Cardiac fibroblast (primary cell): ENCODE measurements around the gene PPP2R5A.
"Not testable (repeated sequence)": the region's sequence is repeated elsewhere in the genome, so short reads cannot be mapped to it uniquely, and the experiment has no call there.

Experiments
- DNase-seq, 2 donors: peaks; one replicate each; pipeline versions ENCODE4 v3.0.0 to v3.0.0-alpha.2; 2010; ENCODE audit warnings: low read depth in 2 of 2
- H3K4me3 ChIP-seq, 2 donors: replicated peaks in 1 of 2; 1 replicate in 1 of 2; 2 replicates in 1 of 2; pipeline ENCODE4 v1.5.1; 2011; ENCODE audit warnings: low read depth in 2 of 2, low read length in 2 of 2, mild to moderate bottlenecking in 2 of 2, moderate library complexity in 1 of 2
- TF ChIP-seq, protein P1 (sequence below): IDR thresholded peaks from one replicate; pipeline ENCODE4 v1.5.1; 2011; ENCODE audit warnings: low read depth, mild to moderate bottlenecking, low read length, inconsistent platforms

Gene PPP2R5A

DNA sequence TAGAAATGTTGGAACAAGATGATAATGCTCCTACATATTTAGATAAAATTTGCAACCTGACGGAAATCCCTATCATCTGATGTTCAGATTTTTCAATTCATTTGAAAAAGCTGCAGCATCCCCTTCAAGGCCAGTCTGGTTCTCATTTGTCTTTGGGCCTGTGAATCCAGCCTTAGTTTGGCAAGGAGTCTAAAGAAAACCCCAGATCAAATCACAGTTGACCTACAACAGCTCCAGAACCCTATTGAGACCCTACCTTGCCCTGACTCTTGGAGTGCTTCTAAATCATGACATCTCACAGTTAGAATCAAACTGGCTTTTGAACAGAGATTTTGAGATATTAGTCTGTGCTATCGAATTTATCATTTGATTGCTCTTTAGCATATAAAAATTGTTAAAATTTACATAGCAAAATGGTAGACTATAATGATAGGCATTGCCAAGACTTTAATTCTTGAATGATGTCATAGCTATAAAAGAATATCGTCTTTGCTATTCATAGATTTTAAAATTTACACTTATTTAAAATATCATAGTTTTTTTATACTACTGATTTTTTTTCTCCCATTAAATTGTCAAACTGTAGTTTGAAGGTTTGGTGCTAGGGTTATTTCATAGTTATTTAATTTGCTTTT, 2.2 kb downstream of the PPP2R5A start:
- peak overlapping the region; percentile 87 to 88 for H3K4me3 ChIP-seq
- TF ChIP-seq, protein P1, sequence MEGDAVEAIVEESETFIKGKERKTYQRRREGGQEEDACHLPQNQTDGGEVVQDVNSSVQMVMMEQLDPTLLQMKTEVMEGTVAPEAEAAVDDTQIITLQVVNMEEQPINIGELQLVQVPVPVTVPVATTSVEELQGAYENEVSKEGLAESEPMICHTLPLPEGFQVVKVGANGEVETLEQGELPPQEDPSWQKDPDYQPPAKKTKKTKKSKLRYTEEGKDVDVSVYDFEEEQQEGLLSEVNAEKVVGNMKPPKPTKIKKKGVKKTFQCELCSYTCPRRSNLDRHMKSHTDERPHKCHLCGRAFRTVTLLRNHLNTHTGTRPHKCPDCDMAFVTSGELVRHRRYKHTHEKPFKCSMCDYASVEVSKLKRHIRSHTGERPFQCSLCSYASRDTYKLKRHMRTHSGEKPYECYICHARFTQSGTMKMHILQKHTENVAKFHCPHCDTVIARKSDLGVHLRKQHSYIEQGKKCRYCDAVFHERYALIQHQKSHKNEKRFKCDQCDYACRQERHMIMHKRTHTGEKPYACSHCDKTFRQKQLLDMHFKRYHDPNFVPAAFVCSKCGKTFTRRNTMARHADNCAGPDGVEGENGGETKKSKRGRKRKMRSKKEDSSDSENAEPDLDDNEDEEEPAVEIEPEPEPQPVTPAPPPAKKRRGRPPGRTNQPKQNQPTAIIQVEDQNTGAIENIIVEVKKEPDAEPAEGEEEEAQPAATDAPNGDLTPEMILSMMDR, result no peak

DNA sequence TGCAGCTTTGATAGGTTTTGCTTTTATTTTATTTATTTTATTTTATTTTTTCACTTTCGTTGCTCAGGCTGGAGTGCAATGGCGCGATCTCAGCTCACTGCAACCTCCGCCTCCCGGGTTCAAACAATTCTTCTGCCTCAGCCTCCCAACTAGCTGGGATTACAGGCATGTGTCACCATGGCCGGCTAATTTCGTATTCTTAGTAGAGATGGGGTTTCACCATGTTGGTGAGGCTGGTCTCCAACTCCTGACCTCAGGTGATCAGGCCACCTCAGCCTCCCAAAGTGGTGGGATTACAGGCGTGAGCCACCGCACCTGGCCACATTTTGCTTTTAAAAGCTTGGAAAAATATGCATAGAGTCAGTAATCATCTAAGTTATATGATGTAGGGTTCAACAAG, 2.8 kb downstream of the PPP2R5A start:
- DNase-seq, H3K4me3 ChIP-seq: not testable (repeated sequence)

More for the DNA sequence above, 2.2 kb downstream of the PPP2R5A start:
- DNase-seq, result no peak

DNA sequence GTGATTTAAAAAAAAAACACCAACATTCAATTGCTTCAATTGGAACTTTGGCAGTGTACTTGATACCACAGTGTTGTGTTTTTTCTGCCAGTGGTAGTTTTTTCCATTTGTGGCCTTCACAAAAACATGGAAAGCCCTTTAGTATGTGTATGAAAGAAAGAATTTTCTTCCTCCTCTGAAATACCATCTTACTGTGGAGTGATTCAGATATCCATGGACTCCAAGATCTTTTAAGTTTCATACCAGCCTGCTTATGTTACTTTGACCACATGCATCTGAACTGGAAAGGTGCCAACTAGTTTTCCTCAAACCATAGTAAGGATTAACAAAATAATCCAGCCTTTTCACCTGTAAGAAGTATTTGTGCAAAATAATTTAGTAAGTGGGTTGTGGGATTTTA, 3.4 kb downstream of the PPP2R5A start:
- TF ChIP-seq, protein P1, result no peak
- peak; percentile 51 to 59 for DNase-seq
- no peak overlapping the region for H3K4me3 ChIP-seq

DNA sequence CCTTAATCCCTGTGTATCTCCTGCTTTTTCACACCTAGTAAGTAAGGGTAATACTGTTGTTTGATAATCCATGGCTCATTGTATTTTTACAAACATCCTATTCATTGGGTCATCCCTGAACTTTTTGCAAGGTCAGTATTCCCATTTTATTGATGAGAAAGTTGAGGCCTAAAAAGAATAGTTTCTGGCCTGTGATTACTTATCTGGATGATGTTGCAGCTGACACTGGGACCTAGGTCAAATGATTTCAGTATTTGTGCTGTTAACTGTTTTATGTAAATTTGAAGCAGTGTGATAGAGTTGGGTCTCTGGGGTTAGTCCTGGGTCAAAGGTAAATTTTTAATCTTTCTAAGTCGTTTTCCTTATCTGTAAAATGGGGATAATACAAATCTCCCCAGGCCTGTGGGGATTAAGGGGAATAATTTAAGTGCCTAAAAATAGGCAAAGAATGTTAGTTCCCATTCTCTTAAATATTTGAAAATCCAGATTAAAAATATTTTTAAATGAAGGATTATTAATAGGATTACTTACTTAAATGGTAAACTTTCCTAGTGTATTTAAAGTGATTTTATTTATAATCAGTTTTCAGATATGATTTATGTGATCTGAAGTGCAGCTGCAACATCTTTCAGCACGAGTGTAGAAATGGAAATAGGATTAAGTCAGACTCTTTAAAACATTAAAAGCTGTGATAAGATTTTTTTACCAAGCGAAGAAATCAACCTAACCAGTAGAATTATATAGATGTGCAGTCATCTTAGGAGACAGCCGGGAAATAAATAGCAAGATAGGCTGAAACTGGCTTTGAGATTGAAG, 4.3 kb downstream of the PPP2R5A start:
- DNase-seq, result no peak
- TF ChIP-seq, protein P1, result no peak
- H3K4me3 ChIP-seq, result no peak overlapping the region

DNA sequence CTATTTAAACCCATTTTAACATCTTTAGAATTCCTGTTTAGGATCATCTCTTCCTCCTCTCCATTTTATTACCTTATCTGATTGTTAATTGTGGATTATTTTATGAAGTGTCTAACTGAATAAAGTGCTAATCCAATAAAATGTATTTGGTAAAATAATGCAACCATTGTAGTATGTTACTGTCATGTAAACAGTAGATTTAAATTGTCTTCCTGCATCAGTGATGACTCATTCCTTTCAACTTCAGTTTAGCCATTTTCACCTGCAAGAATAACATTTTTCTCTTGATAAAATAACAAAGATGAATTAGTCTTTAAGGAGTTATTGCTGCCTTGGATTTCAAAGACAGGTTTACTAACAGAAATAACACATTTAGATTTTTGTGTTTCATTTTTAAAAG, 5.4 kb downstream of the PPP2R5A start:
- peak in 1 of 2 donors; percentile 34 for DNase-seq

DNA sequence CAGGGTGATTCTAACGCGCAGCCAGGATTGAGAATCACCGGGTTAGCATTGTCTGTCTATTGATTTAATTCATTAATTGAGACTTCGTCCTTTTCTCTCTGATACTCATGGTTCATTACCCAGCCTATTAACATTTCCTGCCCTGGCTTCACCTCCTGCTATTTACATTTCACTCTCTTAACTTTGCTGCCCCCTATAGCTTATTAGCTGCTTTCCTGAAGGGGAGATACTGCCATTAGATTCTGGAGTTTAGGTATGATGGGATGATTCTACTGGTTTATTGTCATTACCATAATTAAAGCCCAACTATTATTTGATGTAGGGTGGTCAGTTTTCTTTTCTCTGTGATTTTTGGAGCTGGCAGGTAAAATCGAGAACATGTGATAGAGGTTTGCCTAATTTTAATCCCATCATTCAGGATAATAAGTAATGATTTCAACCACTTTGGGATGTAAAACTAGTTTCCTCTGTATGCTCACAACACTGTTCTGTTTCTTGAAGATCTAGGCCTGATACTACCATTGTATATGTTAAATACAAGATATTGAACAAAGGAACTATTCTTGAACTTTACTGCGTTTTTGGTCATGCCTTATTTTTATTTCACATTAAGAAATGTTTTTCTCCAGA, 6.4 kb downstream of the PPP2R5A start:
- TF ChIP-seq, protein P1, result peak; percentile 76
- DNase-seq, result peak; percentile 64 to 68
- H3K4me3 ChIP-seq, result no peak overlapping the region

More for the DNA sequence above, 5.4 kb downstream of the PPP2R5A start:
- TF ChIP-seq, protein P1, result no peak
- no peak overlapping the region for H3K4me3 ChIP-seq
